SH-SY5Y (cell line): ENCODE results near the gene TNS3.
A peak's percentile ranks its signal among the peaks of the same experiment; 100 is the strongest.

Experiments used
- GATA2 ChIP-seq: IDR thresholded peaks from 2 replicates; pipeline ENCODE4 v1.6.1; 2011; ENCODE audit warnings: mild to moderate bottlenecking, low read depth, low read length
- GATA3 ChIP-seq: IDR thresholded peaks from 2 replicates; pipeline ENCODE4 v1.6.1; 2011; ENCODE audit warnings: low read depth, mild to moderate bottlenecking, low read length, moderate library complexity

GRCh38 chr7:47452295-47452694, 129.6 kb downstream of the TNS3 start:
- TF ChIP-seq GATA3 (no peak; the same call in 1 of the 2 replicates), GATA2 (peak; percentile 76)
